Measurements from ENCODE around the gene C6orf132. TPM values are rescaled to one million over a fixed set of nuclear protein-coding genes. Genes with fewer than 3 reads are reported as not detected.

Gene C6orf132
- total RNA-seq, 1 donor = 2.9 TPM

- Histone ChIP-seq H3K9me3 (ENCODE audit: low read depth, low read length) (no peaks in the 10 kb centered on the region), H3K4me1 (ENCODE audit: insufficient read depth, low read length) (peaks cover 11% of the 10 kb centered on the region), H3K79me2 (ENCODE audit: insufficient read depth, low read length) (no peaks in the 10 kb centered on the region), H3K36me3 (ENCODE audit: insufficient read depth, low read length) (no peaks in the 10 kb centered on the region), H2AFZ (ENCODE audit: low read length) (no peak overlapping the region), H3K27ac (ENCODE audit: low read depth, low read length) (no peak overlapping the region), H3K4me2 (ENCODE audit: insufficient read depth, low read length) (no peak overlapping the region), H3K4me3 (ENCODE audit: insufficient read depth, low read length) (no peak overlapping the region), H3K27me3 (ENCODE audit: insufficient read depth, low read length) (no peaks in the 10 kb centered on the region), H4K20me1 (ENCODE audit: insufficient read depth, low read length) (no peaks in the 10 kb centered on the region)
- no peak for TF ChIP-seq CTCF (IDR thresholded peaks at IDR 0.05; ENCODE audit: extremely low read depth, low read depth, low read length)
- DNase-seq (ENCODE audit: insufficient read length, low spot score, missing footprints) = no peak
Measured at GRCh38 chr6:42095094-42095493, 47.3 kb downstream of the C6orf132 start.

- Histone ChIP-seq H3K4me1 (ENCODE audit: insufficient read depth, low read length) (no peaks in the 10 kb centered on the region), H3K4me2 (ENCODE audit: insufficient read depth, low read length) (no peak overlapping the region), H4K20me1 (ENCODE audit: insufficient read depth, low read length) (no peaks in the 10 kb centered on the region), H3K27me3 (ENCODE audit: insufficient read depth, low read length) (no peaks in the 10 kb centered on the region), H3K36me3 (ENCODE audit: insufficient read depth, low read length) (no peaks in the 10 kb centered on the region), H2AFZ (ENCODE audit: low read length) (no peak overlapping the region), H3K9me3 (ENCODE audit: low read depth, low read length) (no peaks in the 10 kb centered on the region), H3K79me2 (ENCODE audit: insufficient read depth, low read length) (no peaks in the 10 kb centered on the region), H3K27ac (ENCODE audit: low read depth, low read length) (no peak overlapping the region), H3K4me3 (ENCODE audit: insufficient read depth, low read length) (no peak overlapping the region)
- no peak for DNase-seq (ENCODE audit: insufficient read length, low spot score, missing footprints)
- TF ChIP-seq CTCF (IDR thresholded peaks at IDR 0.05; ENCODE audit: extremely low read depth, low read depth, low read length) = no peak
Measured at GRCh38 chr6:42093582-42094329, 48.7 kb downstream of the C6orf132 start.

GRCh38 chr6:42091718-42092023 is 50.7 kb downstream of the C6orf132 start:
- TF ChIP-seq CTCF (IDR thresholded peaks at IDR 0.05; ENCODE audit: extremely low read depth, low read depth, low read length) = no peak
- Histone ChIP-seq H3K9me3 (ENCODE audit: low read depth, low read length) (no peaks in the 10 kb centered on the region), H4K20me1 (ENCODE audit: insufficient read depth, low read length) (no peaks in the 10 kb centered on the region), H3K4me2 (ENCODE audit: insufficient read depth, low read length) (no peak overlapping the region), H3K27me3 (ENCODE audit: insufficient read depth, low read length) (no peaks in the 10 kb centered on the region), H3K36me3 (ENCODE audit: insufficient read depth, low read length) (no peaks in the 10 kb centered on the region), H3K4me1 (ENCODE audit: insufficient read depth, low read length) (peaks cover 4% of the 10 kb centered on the region), H3K79me2 (ENCODE audit: insufficient read depth, low read length) (no peaks in the 10 kb centered on the region), H3K27ac (ENCODE audit: low read depth, low read length) (no peak overlapping the region), H3K4me3 (ENCODE audit: insufficient read depth, low read length) (no peak overlapping the region), H2AFZ (ENCODE audit: low read length) (no peak overlapping the region)
- DNase-seq (ENCODE audit: insufficient read length, low spot score, missing footprints) = no peak

DNA sequence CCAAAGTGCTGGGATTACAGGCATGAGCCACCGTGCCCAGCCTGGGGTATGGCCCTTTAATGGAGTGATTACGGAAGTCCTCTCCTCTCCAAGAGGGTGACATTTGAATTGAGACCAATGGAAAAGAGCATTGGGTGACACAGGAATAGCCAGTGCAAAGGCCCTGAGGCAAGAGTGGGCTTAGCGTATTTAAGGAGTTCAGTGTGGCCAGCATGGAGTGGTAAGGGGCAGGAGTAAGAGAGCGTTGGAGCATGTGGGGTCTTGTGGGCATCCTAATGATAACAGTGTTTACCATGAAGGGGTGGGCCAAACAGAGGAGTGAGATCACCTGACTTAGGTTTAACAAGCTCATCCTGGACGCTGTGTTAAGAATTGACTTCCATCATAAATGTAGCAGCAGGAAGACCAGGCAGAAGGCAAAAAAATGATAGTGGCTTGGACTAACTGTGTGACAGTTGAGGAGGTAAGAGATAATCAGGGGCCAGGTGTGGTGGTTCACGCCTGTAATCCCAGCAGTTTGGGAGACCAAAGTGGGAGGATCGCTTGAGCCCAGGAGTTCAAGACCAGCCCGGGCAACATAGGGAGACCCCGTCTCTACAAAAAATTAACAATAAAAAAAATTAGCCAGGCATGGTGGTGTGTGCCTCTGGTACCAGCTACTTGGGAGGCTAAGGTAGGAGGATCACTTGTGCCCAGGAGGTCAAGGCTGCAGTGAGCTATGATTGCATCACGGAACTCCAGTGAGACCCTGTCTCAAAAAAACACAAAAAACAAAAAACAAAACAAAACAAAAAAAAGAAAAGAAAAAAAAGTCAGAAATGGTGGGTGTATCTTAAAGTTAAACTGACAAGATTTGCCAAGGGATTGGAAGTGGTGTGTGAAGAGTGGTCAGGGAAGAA is 51.4 kb downstream of the C6orf132 start:
- Histone ChIP-seq H3K9me3 (ENCODE audit: low read depth, low read length) (no peaks in the 10 kb centered on the region), H3K36me3 (ENCODE audit: insufficient read depth, low read length) (no peaks in the 10 kb centered on the region), H2AFZ (ENCODE audit: low read length) (no peak overlapping the region), H3K4me1 (ENCODE audit: insufficient read depth, low read length) (peaks cover 4% of the 10 kb centered on the region), H3K27ac (ENCODE audit: low read depth, low read length) (no peak overlapping the region), H3K79me2 (ENCODE audit: insufficient read depth, low read length) (no peaks in the 10 kb centered on the region), H3K4me3 (ENCODE audit: insufficient read depth, low read length) (no peak overlapping the region), H3K4me2 (ENCODE audit: insufficient read depth, low read length) (no peak overlapping the region), H3K27me3 (ENCODE audit: insufficient read depth, low read length) (no peaks in the 10 kb centered on the region), H4K20me1 (ENCODE audit: insufficient read depth, low read length) (no peaks in the 10 kb centered on the region)
- TF ChIP-seq CTCF (IDR thresholded peaks at IDR 0.05; ENCODE audit: extremely low read depth, low read depth, low read length) = no peak
- no peak for DNase-seq (ENCODE audit: insufficient read length, low spot score, missing footprints)
